Panc1 (cell line): ENCODE measurements around the gene MACROH2A1.

ENCODE experiments used
- POLR2AphosphoS5 ChIP-seq: IDR thresholded peaks from 2 replicates; pipeline ENCODE4 v1.6.1; 2012; ENCODE audit warnings: mild to moderate bottlenecking, low read depth, low read length, moderate library complexity
- REST ChIP-seq, 2 experiments: IDR thresholded peaks; 2 replicates each; pipeline ENCODE4 v1.6.1; 2011 to 2012; ENCODE audit warnings: low read depth in 2 of 2, control low read depth in 1 of 2, low read length in 1 of 2, mild to moderate bottlenecking in 1 of 2, moderate library complexity in 1 of 2; ENCODE audit not compliant: insufficient read depth in 1 of 2
- SIN3A ChIP-seq: IDR thresholded peaks from 2 replicates; pipeline ENCODE4 v1.6.1; 2012; ENCODE audit warnings: low read depth, mild to moderate bottlenecking, low read length, moderate library complexity, borderline replicate concordance; ENCODE audit not compliant: insufficient read depth
- TCF7L2 ChIP-seq: IDR thresholded peaks from 2 replicates; pipeline ENCODE4 v1.6.1; 2011; ENCODE audit warnings: mild to moderate bottlenecking, low read depth, low read length, inconsistent platforms
- TF ChIP-seq, protein P1 (sequence below): fragments of 450-650 bp; IDR thresholded peaks from 2 replicates; pipeline ENCODE4 v1.5.1; 2017; ENCODE audit warnings: mild to moderate bottlenecking

DNA sequence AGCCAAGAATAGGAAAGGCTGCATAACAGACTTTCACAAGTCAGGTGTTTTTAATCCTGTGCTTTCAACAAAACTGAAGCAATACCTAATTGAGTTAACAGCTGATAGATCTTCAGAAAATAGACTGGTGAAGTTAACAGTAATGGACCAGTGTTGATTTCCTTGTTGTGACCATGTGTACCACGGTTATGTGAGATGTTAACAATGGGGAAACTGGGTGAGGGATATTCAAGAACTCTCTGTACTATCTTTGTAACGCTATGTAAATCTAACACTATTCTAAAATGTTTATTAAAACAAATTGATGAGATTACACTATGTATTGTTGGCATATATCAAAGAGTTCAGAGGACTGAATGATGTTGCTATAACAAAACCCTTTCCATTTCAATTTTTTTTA, 36.9 kb downstream of the MACROH2A1 start:
- no peak for TF ChIP-seq POLR2AphosphoS5
- TF ChIP-seq, protein P1, sequence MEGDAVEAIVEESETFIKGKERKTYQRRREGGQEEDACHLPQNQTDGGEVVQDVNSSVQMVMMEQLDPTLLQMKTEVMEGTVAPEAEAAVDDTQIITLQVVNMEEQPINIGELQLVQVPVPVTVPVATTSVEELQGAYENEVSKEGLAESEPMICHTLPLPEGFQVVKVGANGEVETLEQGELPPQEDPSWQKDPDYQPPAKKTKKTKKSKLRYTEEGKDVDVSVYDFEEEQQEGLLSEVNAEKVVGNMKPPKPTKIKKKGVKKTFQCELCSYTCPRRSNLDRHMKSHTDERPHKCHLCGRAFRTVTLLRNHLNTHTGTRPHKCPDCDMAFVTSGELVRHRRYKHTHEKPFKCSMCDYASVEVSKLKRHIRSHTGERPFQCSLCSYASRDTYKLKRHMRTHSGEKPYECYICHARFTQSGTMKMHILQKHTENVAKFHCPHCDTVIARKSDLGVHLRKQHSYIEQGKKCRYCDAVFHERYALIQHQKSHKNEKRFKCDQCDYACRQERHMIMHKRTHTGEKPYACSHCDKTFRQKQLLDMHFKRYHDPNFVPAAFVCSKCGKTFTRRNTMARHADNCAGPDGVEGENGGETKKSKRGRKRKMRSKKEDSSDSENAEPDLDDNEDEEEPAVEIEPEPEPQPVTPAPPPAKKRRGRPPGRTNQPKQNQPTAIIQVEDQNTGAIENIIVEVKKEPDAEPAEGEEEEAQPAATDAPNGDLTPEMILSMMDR = no peak
- no peak for TF ChIP-seq REST (IDR thresholded peaks at IDR 0.05; ENCODE audit: insufficient read depth in 1 of 2, low read depth in 2 of 2, low read length in 1 of 2)
- no peak for TF ChIP-seq SIN3A
- TF ChIP-seq TCF7L2 = no peak
